GM12878 (cell line): Measurements from ENCODE around the gene ZMIZ1. TPM values are rescaled to one million over a fixed set of nuclear protein-coding genes. Genes with fewer than 3 reads are reported as not detected.

Source experiments
- ATAC-seq: fragments of 200-7000 bp; cut with Tn5 transposase; 3 replicates; pipeline ENCODE4 v1.9.1; 2020; ENCODE audit warnings: mild to moderate bottlenecking, moderate library complexity
- BruUV-seq: library from RNA; stranded (reverse); fragments of 400-500 nt; replicated peaks from 2 replicates; lab custom pipeline; 2021; lab: Mats Ljungman, UMichigan
- CTCF ChIA-PET: fragments of 300-600 bp; sonication (Branson Sonifier 250); formaldehyde crosslinking; extraction: SDS; loops from one replicate; lab custom pipeline; 2021; ENCODE audit warnings: inconsistent platforms; lab: Yijun Ruan, JAX
- POLR2A ChIA-PET: fragments of 350-600 bp; formaldehyde crosslinking; extraction: SDS; loops from one replicate; lab custom pipeline; 2021; ENCODE audit warnings: inconsistent platforms; lab: Charles Lee
- RAD21 ChIA-PET: fragments of 300-600 bp; sonication (Branson Sonifier 250); formaldehyde crosslinking; loops from one replicate; lab custom pipeline; 2023; ENCODE audit warnings: antibody characterized with exemption; ENCODE audit not compliant: unreplicated experiment; lab: Charles Lee
- SMC1A ChIA-PET: fragments of 300-600 bp; sonication (Branson Sonifier 250); formaldehyde crosslinking; loops from one replicate; lab custom pipeline; 2023; ENCODE audit not compliant: unreplicated experiment, uncharacterized antibody; lab: Charles Lee
- DNase-seq: peaks from one replicate; pipeline ENCODE4 v3.0.0-alpha.2; 2011; ENCODE audit warnings: low read depth, low spot score
- FAIRE-seq: peaks from 3 replicates; lab custom pipeline; 2011; peaks lifted over from hg19 to GRCh38; lab: Jason Lieb, UNC
- H2AFZ ChIP-seq: 2 replicates; pipeline ENCODE4 v1.6.0; 2011; ENCODE audit warnings: low read depth, low read length, control low read depth; ENCODE audit not compliant: control insufficient read depth
- H3K27ac ChIP-seq: 2 replicates; pipeline ENCODE4 v1.5.1; 2011; ENCODE audit warnings: control low read depth; ENCODE audit not compliant: control insufficient read depth, insufficient read depth
- H3K27me3 ChIP-seq, 2 experiments: replicated peaks in 1 of 2; 2 replicates each; pipeline versions ENCODE4 v1.6.0 to v1.6.1; 2011; ENCODE audit warnings: low read length in 1 of 2; ENCODE audit not compliant: control insufficient read depth in 2 of 2, insufficient read depth in 2 of 2
- H3K36me3 ChIP-seq, 2 experiments: 2 replicates each; pipeline ENCODE4 v1.5.1; 2011; ENCODE audit warnings: low read length in 1 of 2; ENCODE audit not compliant: control insufficient read depth in 2 of 2, insufficient read depth in 2 of 2
- H3K4me1 ChIP-seq: 2 replicates; pipeline ENCODE4 v1.6.1; 2011; ENCODE audit warnings: mild to moderate bottlenecking, low read length, moderate library complexity, mixed read lengths; ENCODE audit not compliant: control insufficient read depth, insufficient read depth
- H3K4me2 ChIP-seq: 2 replicates; pipeline ENCODE4 v1.6.0; 2011; ENCODE audit warnings: control low read depth; ENCODE audit not compliant: control insufficient read depth, insufficient read depth
- H3K4me3 ChIP-seq: fragments of 200-600 bp; sonication (generic); 2 replicates; pipeline ENCODE4 v1.5.1; 2016
- H3K79me2 ChIP-seq: 2 replicates; pipeline ENCODE4 v1.6.0; 2011; ENCODE audit warnings: low read length; ENCODE audit not compliant: control insufficient read depth, insufficient read depth
- H3K9ac ChIP-seq: 2 replicates; pipeline ENCODE4 v1.8.0; 2011; ENCODE audit warnings: low read length, control low read depth, mixed read lengths; ENCODE audit not compliant: control insufficient read depth, insufficient read depth
- H3K9me3 ChIP-seq: replicated peaks from 3 replicates; pipeline ENCODE4 v1.5.1; 2011; ENCODE audit warnings: mild to moderate bottlenecking, low read length; ENCODE audit not compliant: control insufficient read depth, insufficient read depth
- H4K20me1 ChIP-seq: 2 replicates; pipeline ENCODE4 v1.6.0; 2011; ENCODE audit not compliant: control insufficient read depth, insufficient read depth
- HSF1 ChIP-seq: fragments of 150-350 bp; IDR thresholded peaks from 2 replicates; pipeline ENCODE4 v1.6.1; 2014; ENCODE audit warnings: mild to moderate bottlenecking, low read depth, low read length
- MTA3 ChIP-seq: IDR thresholded peaks from 2 replicates; pipeline ENCODE4 v1.6.1; 2012; ENCODE audit warnings: low read length, inconsistent platforms, borderline replicate concordance
- RAD21 ChIP-seq: IDR thresholded peaks from 2 replicates; pipeline ENCODE4 v1.6.1; 2011; ENCODE audit warnings: mild to moderate bottlenecking, low read depth, low read length, moderate library complexity; ENCODE audit not compliant: insufficient read depth
- RBBP5 ChIP-seq: fragments of 200-600 bp; sonication (generic); conservative IDR thresholded peaks from 2 replicates; pipeline ENCODE4 v1.6.1; 2016
- STAT1 ChIP-seq: fragments of 450-650 bp; conservative IDR thresholded peaks from 2 replicates; pipeline ENCODE4 v1.6.1; 2014; ENCODE audit warnings: antibody characterized with exemption, mild to moderate bottlenecking
- TCF3 ChIP-seq: IDR thresholded peaks from 2 replicates; pipeline ENCODE4 v1.6.1; 2012; ENCODE audit warnings: low read depth, mild to moderate bottlenecking, low read length, borderline replicate concordance; ENCODE audit not compliant: insufficient read depth
- WGBS: methylation state at CpG from one replicate; pipeline ENCODE4 v1.1.6; 2016; ENCODE audit warnings: low lambda C conversion rate; ENCODE audit not compliant: insufficient replicate concordance, insufficient coverage; ENCODE audit errors: missing lambda C conversion rate; 5-methylcytosine and 5-hydroxymethylcytosine counted together
- in situ Hi-C: fragments of 300-500 bp; cut with MboI; formaldehyde crosslinking; loops from 9 replicates; pipeline ENCODE4 v1.14.3; 2018; ENCODE audit warnings: mixed read lengths
- intact Hi-C: fragments of 100-400 bp; cut with micrococcal nuclease; formaldehyde crosslinking; loops from one replicate; pipeline ENCODE4 v1.14.2; 2022; ENCODE audit not compliant: unreplicated experiment
- polyA plus RNA-seq, 11 experiments: library from polyadenylated mRNA; depleted of rRNA in 4 of 11; unstranded in 6 of 11; stranded (reverse) in 5 of 11; fragments of >200 nt; fragmentation: Nextera tagmentation in 4 of 11; fragmentation: Illumina TruSeq in 1 of 11; extraction: Ambion mirVana in 4 of 11; extraction: Trizol in 1 of 11; gene quantifications; 1 replicate in 1 of 11; 2 replicates in 10 of 11; pipeline versions ENCODE4 v1.2.1 to v1.2.3, GENCODE V29; 2011 to 2016; ENCODE audit warnings: inconsistent platforms in 2 of 11, missing spikeins in 2 of 11, low read depth in 1 of 11
- total RNA-seq, 4 experiments: library from RNA; depleted of rRNA in 3 of 4; stranded (reverse); fragments of >200 nt in 3 of 4; fragmentation: Illumina TruSeq in 1 of 4; extraction: Trizol in 1 of 4; gene quantifications; 2 replicates each; pipeline versions ENCODE4 v1.2.1 to v1.2.3, GENCODE V29; 2013 to 2021
- TF ChIP-seq, protein P1 (sequence below): fragments of 450-650 bp; IDR thresholded peaks from 2 replicates; pipeline ENCODE4 v1.6.1; 2016; ENCODE audit warnings: mild to moderate bottlenecking
- TF ChIP-seq, protein P2 (sequence below): IDR thresholded peaks from 2 replicates; pipeline ENCODE4 v1.6.1; 2012; ENCODE audit warnings: low read length, inconsistent platforms
- TF ChIP-seq, protein P3 (sequence below): fragments of 450-650 bp; IDR thresholded peaks from 2 replicates; pipeline ENCODE4 v1.6.1; 2017; ENCODE audit warnings: low read depth, mild to moderate bottlenecking, moderate library complexity
- TF ChIP-seq, protein P4 (sequence below): IDR thresholded peaks from 2 replicates; pipeline ENCODE4 v1.6.1; 2011; ENCODE audit warnings: low read depth, low read length, improper control_type of control experiment, borderline replicate concordance
- TF ChIP-seq, protein P5 (sequence below): fragments of 450-650 bp; IDR thresholded peaks from 2 replicates; pipeline ENCODE4 v1.6.1; 2016; ENCODE audit warnings: mild to moderate bottlenecking, moderate library complexity, borderline replicate concordance

ZMIZ1 gene
- total and polyA plus RNA-seq, 10 of the 15 experiments (the other 5 are each of a cell fraction or from before 2014, with no cell fraction given) = 3.1 to 82.3 (median 14.9) TPM

- Histone ChIP-seq H3K9ac (no peak overlapping the region), H4K20me1 (no peaks in the 10 kb centered on the region), H3K27me3 (no peaks in the 10 kb centered on the region), H3K4me2 (no peak overlapping the region), H3K4me1 (peaks cover 56% of the 10 kb centered on the region), H3K9me3 (no peaks in the 10 kb centered on the region), H3K4me3 (no peak overlapping the region), H3K79me2 (peaks cover 30% of the 10 kb centered on the region), H2AFZ (no peak overlapping the region), H3K27ac (peak overlapping the region; percentile 8; the same call in 1 of the 2 replicates), H3K36me3 (peaks cover 19 to 29% of the 10 kb centered on the region in 2 experiments)
- in situ Hi-C loops (no loop called here), intact Hi-C loops (no loop called here)
- SMC1A ChIA-PET = interaction anchor here (0.9 to 2.8 kb wide), 2 partner anchors 18 to 28 kb away, joined by 3 to 12 read pairs; no protein-coding TSS in a partner anchor
- 29% methylated on average over 11 of the region's 11 CpGs for WGBS
- POLR2A ChIA-PET = interaction anchor here (1.3 kb wide), 1 partner anchor 31 kb away, joined by 3 read pairs; no protein-coding TSS in a partner anchor
- CTCF ChIA-PET = interaction anchor here (0.7 to 0.8 kb wide), 2 partner anchors 32 to 37 kb away, joined by 3 to 5 read pairs; no protein-coding TSS in a partner anchor
- DNase-seq (no peak), FAIRE-seq (no peak), ATAC-seq (no peak)
- RAD21 ChIA-PET = no interaction called here
- no TSS peak for BruUV-seq
- TF ChIP-seq TCF3 = no peak
- no peak for TF ChIP-seq RAD21
- TF ChIP-seq, protein P1, sequence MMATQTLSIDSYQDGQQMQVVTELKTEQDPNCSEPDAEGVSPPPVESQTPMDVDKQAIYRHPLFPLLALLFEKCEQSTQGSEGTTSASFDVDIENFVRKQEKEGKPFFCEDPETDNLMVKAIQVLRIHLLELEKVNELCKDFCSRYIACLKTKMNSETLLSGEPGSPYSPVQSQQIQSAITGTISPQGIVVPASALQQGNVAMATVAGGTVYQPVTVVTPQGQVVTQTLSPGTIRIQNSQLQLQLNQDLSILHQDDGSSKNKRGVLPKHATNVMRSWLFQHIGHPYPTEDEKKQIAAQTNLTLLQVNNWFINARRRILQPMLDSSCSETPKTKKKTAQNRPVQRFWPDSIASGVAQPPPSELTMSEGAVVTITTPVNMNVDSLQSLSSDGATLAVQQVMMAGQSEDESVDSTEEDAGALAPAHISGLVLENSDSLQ = no peak
- TF ChIP-seq, protein P2, sequence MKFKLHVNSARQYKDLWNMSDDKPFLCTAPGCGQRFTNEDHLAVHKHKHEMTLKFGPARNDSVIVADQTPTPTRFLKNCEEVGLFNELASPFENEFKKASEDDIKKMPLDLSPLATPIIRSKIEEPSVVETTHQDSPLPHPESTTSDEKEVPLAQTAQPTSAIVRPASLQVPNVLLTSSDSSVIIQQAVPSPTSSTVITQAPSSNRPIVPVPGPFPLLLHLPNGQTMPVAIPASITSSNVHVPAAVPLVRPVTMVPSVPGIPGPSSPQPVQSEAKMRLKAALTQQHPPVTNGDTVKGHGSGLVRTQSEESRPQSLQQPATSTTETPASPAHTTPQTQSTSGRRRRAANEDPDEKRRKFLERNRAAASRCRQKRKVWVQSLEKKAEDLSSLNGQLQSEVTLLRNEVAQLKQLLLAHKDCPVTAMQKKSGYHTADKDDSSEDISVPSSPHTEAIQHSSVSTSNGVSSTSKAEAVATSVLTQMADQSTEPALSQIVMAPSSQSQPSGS = no peak
- TF ChIP-seq, protein P3, sequence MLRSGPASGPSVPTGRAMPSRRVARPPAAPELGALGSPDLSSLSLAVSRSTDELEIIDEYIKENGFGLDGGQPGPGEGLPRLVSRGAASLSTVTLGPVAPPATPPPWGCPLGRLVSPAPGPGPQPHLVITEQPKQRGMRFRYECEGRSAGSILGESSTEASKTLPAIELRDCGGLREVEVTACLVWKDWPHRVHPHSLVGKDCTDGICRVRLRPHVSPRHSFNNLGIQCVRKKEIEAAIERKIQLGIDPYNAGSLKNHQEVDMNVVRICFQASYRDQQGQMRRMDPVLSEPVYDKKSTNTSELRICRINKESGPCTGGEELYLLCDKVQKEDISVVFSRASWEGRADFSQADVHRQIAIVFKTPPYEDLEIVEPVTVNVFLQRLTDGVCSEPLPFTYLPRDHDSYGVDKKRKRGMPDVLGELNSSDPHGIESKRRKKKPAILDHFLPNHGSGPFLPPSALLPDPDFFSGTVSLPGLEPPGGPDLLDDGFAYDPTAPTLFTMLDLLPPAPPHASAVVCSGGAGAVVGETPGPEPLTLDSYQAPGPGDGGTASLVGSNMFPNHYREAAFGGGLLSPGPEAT = no peak
- TF ChIP-seq MTA3 = no peak
- TF ChIP-seq, protein P4, sequence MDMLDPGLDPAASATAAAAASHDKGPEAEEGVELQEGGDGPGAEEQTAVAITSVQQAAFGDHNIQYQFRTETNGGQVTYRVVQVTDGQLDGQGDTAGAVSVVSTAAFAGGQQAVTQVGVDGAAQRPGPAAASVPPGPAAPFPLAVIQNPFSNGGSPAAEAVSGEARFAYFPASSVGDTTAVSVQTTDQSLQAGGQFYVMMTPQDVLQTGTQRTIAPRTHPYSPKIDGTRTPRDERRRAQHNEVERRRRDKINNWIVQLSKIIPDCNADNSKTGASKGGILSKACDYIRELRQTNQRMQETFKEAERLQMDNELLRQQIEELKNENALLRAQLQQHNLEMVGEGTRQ = no peak
- no peak for TF ChIP-seq RBBP5
- TF ChIP-seq, protein P5, sequence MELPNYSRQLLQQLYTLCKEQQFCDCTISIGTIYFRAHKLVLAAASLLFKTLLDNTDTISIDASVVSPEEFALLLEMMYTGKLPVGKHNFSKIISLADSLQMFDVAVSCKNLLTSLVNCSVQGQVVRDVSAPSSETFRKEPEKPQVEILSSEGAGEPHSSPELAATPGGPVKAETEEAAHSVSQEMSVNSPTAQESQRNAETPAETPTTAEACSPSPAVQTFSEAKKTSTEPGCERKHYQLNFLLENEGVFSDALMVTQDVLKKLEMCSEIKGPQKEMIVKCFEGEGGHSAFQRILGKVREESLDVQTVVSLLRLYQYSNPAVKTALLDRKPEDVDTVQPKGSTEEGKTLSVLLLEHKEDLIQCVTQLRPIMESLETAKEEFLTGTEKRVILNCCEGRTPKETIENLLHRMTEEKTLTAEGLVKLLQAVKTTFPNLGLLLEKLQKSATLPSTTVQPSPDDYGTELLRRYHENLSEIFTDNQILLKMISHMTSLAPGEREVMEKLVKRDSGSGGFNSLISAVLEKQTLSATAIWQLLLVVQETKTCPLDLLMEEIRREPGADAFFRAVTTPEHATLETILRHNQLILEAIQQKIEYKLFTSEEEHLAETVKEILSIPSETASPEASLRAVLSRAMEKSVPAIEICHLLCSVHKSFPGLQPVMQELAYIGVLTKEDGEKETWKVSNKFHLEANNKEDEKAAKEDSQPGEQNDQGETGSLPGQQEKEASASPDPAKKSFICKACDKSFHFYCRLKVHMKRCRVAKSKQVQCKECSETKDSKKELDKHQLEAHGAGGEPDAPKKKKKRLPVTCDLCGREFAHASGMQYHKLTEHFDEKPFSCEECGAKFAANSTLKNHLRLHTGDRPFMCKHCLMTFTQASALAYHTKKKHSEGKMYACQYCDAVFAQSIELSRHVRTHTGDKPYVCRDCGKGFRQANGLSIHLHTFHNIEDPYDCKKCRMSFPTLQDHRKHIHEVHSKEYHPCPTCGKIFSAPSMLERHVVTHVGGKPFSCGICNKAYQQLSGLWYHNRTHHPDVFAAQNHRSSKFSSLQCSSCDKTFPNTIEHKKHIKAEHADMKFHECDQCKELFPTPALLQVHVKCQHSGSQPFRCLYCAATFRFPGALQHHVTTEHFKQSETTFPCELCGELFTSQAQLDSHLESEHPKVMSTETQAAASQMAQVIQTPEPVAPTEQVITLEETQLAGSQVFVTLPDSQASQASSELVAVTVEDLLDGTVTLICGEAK = no peak
- no peak for TF ChIP-seq HSF1
- TF ChIP-seq STAT1 = no peak
Measured at GRCh38 chr10:79282388-79282787, 213.6 kb downstream of the ZMIZ1 start.
